GM19043 (cell line): ENCODE measurements around the gene LCN2.
"Not testable (repeated sequence)": the region's sequence is repeated elsewhere in the genome, so short reads cannot be mapped to it uniquely, and the experiment has no call there.

Experiments
- ATAC-seq: cut with Tn5 transposase; IDR thresholded peaks from one replicate; pipeline ENCODE4 v1.9.1; 2021; ENCODE audit warnings: low read depth; ENCODE audit not compliant: unreplicated experiment

The LCN2 gene

GRCh38 chr9:128163523-128164306 is 14.5 kb downstream of the LCN2 start:
- ATAC-seq, result no peak

DNA sequence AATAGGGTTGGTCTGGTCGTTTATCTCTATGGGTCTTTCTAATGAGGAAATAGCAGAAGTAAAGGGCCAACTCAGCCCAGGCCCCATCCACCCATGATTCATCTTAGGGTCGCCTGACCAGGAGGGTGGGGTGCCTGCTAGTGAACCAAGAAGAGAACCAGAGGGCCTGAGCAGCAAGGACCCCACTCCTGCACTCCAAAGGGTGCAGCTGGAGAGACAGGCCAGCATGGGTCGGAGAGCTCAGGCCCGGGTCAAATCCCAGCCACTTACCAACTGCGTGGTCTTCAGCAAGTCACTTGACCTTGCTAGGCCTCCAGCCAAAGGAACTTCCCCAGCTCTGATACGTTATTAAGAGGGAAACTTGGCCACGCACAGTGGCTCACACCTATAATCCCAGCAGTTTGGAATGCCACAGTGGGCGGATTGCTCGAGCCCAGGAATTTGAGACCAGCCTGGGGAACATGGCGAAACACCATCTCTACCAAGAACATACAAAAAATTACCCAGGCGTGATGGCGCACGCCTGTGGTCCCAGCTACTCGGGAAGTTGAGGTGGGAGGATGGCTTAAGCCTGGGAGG is 15.1 kb downstream of the LCN2 start:
- ATAC-seq, result no peak

GRCh38 chr9:128166169-128166568 is 16.9 kb downstream of the LCN2 start:
- no peak for ATAC-seq

DNA sequence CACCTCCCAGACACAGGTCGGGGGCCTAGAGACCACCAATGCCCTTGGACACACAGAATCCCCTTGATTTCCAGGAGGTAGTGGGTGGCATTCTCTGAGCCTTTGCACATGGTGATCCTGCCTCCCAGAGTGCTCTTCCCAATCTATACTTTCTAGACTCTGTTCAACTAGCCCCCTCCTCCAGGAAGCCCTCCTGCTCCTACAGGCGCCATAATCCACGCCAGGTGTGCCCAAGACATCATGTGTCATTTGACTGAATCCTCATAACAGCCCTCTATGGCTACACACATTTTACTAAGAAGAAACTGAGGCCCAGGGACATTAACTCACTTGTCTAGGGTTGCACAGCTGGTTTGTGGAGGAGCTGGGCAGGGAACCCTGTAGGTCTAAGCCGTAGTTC is 18.0 kb downstream of the LCN2 start:
- ATAC-seq, result no peak

DNA sequence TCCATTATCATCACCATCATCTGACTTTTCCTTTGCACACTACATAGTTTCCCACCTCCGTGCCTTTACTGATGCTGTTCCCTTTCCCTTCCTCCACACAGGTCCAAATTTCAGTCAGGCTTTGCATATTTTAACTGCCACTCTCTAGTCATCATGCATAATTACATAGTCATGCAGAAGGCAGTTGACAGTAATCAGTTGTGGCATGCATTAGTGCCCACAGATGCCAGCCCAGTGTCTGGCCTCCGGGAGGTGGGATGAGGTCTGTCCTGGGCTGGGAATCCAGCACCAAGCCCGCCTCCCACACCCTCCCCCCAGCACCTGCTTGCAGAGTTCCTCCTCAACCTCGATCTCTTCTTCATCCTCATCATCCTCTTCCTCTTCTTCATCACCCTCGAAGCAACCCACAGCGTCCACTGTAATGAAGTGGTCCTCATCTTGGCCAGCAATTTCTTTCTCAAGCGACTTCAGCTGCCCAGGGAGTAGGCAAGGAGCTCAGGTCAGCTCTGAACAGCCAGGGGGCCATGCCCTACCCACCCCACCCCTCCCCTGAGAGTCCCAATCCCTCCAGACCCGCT is 19.6 kb downstream of the LCN2 start:
- ATAC-seq, result no peak

DNA sequence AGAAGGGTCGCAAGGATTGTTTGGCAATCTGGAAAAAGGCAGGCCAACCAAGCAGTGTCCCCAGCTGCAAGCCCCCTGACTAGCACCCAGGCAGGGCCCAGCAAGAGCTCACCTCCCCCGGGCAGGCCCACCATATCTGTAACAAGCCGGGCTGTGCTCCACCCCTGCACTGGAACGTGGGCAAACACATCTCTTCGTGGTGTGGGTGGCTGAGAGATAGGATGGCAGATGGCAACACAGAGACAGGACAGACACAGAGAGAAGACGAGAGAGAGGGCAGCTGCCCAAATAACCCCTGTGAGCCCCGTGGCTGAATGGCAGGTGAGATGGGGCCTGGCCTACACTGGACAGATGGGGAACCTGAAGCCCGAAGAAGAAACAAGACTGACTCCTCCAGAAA is 20.2 kb downstream of the LCN2 start:
- no peak for ATAC-seq

DNA sequence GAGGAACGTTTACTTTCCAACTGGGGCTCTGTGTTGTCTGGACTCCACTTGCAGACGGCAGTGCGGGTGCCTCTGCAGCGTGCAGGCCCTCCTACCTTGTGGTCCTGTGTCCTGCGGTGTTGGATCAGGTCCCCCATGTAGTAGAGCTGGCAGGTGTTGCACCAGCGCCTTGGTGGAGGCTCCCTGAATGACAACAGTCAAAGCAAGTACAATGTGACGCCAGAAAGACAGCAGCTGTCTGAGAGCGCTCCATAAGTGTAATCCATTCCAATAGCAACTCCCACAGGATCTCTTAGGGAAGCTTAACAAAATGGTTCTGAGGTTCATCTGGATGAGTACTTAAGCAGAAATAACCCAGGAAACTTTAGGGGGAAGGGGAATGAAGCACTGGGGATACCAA is 20.7 kb downstream of the LCN2 start:
- ATAC-seq, result no peak

DNA sequence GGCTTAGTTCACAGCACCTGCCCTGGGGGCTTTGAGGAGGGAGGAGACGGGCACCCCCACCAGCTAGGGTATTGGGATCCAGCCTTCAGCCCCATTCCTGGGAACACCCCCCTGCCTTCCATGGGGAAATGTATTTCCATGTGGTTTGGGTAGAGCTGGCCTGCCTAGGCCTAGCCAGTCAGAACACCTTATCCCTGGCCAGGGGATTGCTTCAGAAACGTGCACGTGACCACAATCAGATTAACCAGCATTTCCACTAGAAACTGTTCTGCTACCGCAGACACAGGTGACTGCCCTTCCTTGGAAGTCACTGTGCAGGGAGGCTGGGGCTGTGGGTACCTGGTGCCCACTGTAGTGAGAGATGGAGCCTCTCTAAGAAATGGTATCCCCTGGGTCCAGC is 24.8 kb downstream of the LCN2 start:
- no peak for ATAC-seq

DNA sequence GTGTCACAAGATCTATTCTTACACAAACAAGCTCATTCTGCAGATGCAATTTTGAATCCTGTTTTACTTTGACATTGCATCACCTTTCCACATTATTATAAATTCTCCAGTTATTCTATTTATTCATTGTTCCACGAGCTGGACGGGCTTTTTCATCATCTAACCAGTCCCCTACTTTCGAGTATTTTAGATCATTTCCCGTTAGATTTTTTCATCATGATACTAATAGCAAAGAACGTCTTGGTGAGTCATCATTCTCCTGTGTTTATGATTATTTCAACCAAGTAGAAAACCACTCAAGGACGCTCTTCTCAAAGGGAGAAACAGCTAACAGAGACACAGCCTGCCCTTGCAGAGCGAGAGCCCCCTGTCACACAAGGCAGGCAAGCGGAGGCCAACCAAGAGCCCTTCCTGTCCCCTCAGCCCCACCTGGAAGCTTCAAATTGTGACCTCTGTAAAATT is 25.9 kb downstream of the LCN2 start:
- no peak for ATAC-seq

GRCh38 chr9:128175726-128176125 is 26.5 kb downstream of the LCN2 start:
- no peak for ATAC-seq

GRCh38 chr9:128178806-128179431 is 29.7 kb downstream of the LCN2 start:
- no peak for ATAC-seq

- ATAC-seq, result no peak
These were observed 30.7 kb downstream of the LCN2 start for GRCh38 chr9:128180001-128180400.

- no peak for ATAC-seq
These were observed 31.2 kb downstream of the LCN2 start for GRCh38 chr9:128180447-128180846.

DNA sequence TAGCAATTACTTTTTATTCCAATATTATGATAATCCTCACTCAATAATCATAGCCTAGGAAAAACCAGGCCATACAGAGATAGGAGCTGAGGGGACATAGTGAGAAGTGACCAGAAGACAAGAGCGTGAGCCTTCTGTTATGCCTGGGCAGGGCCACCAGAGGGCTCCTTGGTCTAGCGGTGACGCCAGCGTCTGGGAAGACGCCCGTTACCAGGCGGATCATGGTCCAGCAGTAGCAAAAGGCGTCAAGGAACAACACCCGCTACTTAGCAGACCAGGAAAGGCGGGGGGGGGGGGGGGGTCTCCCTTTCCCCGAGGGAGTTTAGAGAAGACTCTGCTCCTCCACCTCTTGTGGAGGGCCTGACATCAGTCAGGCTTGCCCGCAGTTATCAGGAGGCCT is 32.2 kb downstream of the LCN2 start:
- ATAC-seq, result not testable (repeated sequence)

GRCh38 chr9:128182893-128183588 is 33.8 kb downstream of the LCN2 start:
- ATAC-seq, result no peak

DNA sequence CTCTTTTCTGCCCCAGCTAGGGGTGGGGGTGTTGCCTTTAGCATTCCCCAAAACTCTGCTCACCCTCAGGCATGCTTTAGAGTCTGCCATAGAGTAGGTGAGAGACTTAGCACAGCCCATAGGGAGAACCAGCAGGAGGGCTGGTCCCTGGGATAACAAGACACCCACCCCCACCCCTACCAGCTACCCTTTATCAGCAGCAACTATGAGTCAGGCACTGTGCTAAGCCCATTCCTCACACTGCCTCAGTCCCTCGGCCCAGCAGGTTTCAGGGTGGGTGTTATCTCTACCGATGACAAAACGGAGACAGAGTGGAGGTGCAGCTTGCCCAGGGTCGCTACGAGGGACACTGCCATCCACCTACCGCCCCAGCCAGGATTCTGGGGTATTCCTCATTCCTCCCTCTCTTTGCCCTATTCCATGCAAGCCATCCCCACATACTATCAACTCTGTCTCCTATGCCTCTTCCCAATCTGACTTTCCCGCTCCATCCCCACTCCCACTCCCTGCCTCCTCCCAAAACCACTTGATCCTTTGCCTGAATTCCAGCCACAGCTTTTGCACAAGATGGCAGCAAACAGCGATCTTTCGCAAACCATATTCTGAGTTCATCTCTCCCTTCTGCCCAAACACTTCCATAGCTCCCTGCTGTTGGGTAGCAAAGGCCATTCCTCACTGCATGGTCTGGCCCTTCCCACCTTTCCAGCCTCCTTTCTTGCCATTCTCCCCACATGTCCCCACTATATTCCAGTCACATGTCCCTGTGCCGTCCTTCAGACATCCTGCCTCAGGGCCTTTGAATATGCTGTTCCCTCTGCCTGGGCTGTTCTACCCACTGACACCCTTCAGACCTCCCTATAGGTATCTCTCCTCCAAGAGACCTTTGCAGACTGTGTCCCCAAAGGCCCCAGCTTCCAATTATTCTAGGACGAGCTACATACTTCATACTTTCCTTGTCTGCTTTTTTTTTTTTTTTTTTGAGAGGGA is 37.0 kb downstream of the LCN2 start:
- no peak for ATAC-seq

GRCh38 chr9:128187361-128187760 is 38.1 kb downstream of the LCN2 start:
- no peak for ATAC-seq

DNA sequence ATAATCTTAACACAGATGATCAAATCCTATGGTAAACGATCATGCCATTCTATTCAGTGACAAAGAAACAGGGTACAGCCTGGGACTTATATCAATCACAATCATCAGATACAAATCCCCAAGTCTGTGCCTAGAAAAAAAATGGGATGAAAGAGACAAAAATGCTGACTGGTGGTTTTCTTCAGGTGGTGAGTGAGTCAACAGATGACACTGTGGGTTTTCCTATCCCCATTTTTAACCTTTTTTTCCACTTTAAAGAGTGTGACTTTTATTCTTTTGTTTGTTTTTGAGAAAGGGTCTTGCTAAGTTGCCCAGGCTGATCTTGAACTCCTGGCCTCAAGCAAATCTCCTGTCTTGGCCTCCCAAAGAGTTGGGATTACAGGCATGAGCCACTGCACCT is 39.0 kb downstream of the LCN2 start:
- no peak for ATAC-seq

DNA sequence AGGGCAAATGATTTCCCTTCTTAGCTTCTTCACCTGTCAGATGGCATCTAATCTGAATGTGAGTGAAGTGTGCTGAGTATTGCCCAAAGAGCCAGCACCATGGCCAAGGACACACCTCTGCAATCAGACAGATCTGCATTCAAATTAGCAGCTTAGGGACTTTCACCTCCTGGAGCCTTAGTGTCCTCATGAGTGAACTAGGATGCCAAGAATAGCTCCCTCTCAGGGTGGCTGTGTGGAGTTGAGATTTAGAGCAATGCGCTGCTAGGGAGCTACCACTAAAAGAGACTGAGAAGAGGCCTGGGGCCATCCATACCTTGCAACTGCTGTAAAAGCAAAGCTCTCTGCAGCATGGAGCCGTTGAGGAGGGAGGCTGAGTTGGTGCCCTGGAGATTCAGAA is 40.8 kb downstream of the LCN2 start:
- ATAC-seq, result no peak
